ENCODE data around the gene MYO1F.

DNA sequence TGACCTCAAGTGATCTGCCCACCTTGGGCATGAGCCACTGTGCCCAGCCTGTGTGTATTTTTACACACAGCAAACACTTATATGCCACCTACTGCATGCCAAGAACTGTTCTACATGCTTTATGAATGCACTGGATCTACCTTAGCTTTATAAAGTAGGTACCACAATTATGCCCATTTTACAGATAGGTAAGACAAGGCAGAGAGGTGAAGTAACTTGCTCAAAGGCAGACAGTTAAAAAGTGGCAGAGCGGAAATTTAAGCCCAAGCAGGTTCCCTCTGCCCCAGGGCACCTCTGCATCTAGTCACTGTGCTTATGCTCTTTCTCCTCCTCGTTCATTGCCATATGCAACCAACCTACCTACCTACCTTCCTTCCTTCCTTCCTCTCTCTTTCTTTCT is 22.8 kb upstream of the MYO1F start:
- TF ChIP-seq, protein P1, sequence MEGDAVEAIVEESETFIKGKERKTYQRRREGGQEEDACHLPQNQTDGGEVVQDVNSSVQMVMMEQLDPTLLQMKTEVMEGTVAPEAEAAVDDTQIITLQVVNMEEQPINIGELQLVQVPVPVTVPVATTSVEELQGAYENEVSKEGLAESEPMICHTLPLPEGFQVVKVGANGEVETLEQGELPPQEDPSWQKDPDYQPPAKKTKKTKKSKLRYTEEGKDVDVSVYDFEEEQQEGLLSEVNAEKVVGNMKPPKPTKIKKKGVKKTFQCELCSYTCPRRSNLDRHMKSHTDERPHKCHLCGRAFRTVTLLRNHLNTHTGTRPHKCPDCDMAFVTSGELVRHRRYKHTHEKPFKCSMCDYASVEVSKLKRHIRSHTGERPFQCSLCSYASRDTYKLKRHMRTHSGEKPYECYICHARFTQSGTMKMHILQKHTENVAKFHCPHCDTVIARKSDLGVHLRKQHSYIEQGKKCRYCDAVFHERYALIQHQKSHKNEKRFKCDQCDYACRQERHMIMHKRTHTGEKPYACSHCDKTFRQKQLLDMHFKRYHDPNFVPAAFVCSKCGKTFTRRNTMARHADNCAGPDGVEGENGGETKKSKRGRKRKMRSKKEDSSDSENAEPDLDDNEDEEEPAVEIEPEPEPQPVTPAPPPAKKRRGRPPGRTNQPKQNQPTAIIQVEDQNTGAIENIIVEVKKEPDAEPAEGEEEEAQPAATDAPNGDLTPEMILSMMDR (IDR thresholded peaks at IDR 0.05) = no peak
- no peak for TF ChIP-seq POLR2A (IDR thresholded peaks at IDR 0.05)

Measured in lower leg skin (tissue), 3 donors.